WERI-Rb-1 (cell line): Measurements from ENCODE around the gene TF.

ENCODE experiments used
- DNase-seq: peaks from one replicate; pipeline ENCODE4 v3.0.0-alpha.2; 2020
- H3K27ac ChIP-seq: fragments of 250-450 bp; sonication (Bioruptor Pico); 2 replicates; pipeline ENCODE4 v1.5.1; 2020; ENCODE audit warnings: mild to moderate bottlenecking, moderate library complexity
- H3K27me3 ChIP-seq: fragments of 250-450 bp; sonication (Bioruptor Pico); 2 replicates; pipeline ENCODE4 v1.5.1; 2021; ENCODE audit warnings: mild to moderate bottlenecking, low read depth, moderate library complexity; ENCODE audit not compliant: insufficient read depth, severe bottlenecking
- H3K36me3 ChIP-seq: fragments of 250-450 bp; sonication (Bioruptor Pico); 2 replicates; pipeline ENCODE4 v1.5.1; 2020; ENCODE audit warnings: mild to moderate bottlenecking, moderate library complexity
- H3K4me3 ChIP-seq: 2 replicates; pipeline ENCODE4 v1.5.1; 2011; ENCODE audit warnings: low read depth, mild to moderate bottlenecking, control low read depth, low read length
- H3K9me3 ChIP-seq: fragments of 250-450 bp; sonication (Bioruptor Pico); 2 replicates; pipeline ENCODE4 v1.5.1; 2021; ENCODE audit warnings: mild to moderate bottlenecking, moderate library complexity; ENCODE audit not compliant: severe bottlenecking
- TF ChIP-seq, protein P1 (sequence below): IDR thresholded peaks from 2 replicates; pipeline ENCODE4 v1.5.1; 2011; ENCODE audit warnings: low read depth, mild to moderate bottlenecking, control low read depth, inconsistent platforms, low read length

Gene TF

DNA sequence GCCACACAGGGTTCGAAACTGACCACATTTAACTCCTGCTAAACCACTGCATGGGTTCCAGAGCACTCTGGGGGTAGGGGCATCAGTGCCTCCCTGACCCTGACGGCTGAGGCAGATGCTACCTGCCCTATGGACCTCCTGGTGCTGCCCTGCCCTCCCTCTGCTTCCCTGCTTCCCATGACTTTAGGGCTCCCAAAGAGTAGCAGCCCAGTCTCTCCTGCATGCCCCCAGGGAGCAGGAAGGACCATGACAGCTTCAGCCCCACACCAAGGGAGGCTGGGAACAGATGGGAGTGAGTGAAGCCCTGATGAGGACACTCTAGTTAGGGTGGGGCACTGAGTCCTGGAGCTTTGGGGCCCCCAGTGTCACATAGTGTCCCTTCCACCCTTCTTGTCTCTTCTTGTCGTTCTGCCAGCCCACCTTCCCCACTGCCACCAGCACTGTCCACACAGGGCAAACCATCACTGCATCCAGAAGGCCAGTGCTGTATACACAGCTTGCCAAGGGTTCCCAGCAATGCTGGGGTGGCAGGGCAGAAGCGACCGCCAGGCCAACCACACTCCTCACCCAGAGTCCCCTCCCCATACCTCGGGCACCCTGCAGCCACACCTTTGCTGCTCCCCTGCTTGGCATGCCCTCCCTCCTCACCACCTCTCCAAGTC is 90.4 kb downstream of the TF start:
- H3K9me3 ChIP-seq: no peaks in the 10 kb centered on the region
- no peak overlapping the region for H3K4me3 ChIP-seq
- H3K27ac ChIP-seq: no peak overlapping the region
- DNase-seq: no peak
- TF ChIP-seq, protein P1, sequence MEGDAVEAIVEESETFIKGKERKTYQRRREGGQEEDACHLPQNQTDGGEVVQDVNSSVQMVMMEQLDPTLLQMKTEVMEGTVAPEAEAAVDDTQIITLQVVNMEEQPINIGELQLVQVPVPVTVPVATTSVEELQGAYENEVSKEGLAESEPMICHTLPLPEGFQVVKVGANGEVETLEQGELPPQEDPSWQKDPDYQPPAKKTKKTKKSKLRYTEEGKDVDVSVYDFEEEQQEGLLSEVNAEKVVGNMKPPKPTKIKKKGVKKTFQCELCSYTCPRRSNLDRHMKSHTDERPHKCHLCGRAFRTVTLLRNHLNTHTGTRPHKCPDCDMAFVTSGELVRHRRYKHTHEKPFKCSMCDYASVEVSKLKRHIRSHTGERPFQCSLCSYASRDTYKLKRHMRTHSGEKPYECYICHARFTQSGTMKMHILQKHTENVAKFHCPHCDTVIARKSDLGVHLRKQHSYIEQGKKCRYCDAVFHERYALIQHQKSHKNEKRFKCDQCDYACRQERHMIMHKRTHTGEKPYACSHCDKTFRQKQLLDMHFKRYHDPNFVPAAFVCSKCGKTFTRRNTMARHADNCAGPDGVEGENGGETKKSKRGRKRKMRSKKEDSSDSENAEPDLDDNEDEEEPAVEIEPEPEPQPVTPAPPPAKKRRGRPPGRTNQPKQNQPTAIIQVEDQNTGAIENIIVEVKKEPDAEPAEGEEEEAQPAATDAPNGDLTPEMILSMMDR: no peak
- peaks cover 5% of the 10 kb centered on the region for H3K27me3 ChIP-seq
- H3K36me3 ChIP-seq: no peaks in the 10 kb centered on the region

DNA sequence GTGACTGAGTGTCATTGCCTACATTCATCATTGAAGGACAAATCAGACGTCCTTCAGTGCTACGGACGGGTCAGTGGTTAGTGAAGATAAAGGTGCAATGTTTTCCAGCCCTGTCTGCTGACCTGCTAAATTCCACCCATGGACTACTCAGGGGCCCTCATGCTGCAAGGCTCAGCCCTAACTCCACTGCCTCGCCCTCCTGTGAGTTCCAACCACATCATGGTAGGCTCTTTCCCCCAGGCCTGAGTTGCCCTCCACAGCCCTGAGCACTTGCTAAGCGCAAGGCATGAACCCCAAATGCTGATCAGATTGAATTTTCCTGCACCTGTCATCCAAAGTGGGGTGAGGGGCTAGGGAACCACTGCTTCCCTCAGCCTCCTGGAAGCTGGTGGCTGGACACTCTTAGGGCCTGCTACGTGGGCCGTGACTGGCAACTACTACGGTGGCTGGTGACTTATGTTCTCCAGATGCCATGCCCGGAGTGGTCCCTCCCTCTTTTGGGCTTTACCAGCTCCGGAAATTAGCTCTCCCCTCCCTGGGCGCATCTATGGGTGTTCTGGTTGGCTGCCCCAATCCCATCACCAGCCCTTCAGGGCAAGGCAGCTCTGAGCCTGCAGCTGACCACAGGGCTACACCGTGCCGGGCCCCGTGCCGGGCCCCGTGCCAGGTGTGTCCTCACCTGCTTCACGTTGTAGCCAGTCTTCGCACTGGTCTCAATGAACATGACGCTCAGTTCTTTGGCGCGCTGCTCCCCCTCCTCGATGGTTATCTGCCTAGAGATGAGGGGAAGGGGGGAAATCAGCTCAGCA is 91.5 kb downstream of the TF start:
- Histone ChIP-seq H3K9me3 (no peaks in the 10 kb centered on the region), H3K27me3 (peaks cover 14% of the 10 kb centered on the region), H3K4me3 (no peak overlapping the region), H3K36me3 (no peaks in the 10 kb centered on the region), H3K27ac (no peak overlapping the region)
- no peak for DNase-seq
- TF ChIP-seq, protein P1: no peak

DNA sequence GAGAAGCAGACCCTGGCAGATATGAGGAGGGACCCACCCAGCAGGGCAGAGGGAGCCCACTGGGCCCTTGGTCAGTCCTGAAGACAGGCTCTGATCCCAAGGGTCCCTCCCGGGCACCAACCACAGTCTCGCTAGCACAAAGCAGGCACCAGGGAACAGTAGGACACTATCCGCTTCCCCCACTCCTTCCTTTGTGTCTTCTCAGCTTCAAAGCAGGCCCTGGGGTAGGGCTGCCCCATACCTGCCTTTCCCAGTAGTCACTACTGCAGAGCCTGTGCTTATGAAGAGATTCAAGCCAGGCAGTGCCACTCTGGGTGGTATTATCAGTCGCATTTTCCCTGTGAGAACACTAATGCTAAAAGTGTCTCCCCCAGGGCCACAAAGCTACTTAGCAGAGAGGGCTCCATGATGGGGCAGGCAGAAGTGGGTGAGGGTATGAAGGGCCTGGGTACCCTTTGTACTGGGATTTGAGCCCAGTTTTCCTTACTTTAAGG is 92.2 kb downstream of the TF start:
- Histone ChIP-seq H3K4me3 (no peak overlapping the region), H3K27me3 (peaks cover 20% of the 10 kb centered on the region), H3K27ac (no peak overlapping the region), H3K36me3 (no peaks in the 10 kb centered on the region), H3K9me3 (no peaks in the 10 kb centered on the region)
- DNase-seq: no peak
- TF ChIP-seq, protein P1: no peak

DNA sequence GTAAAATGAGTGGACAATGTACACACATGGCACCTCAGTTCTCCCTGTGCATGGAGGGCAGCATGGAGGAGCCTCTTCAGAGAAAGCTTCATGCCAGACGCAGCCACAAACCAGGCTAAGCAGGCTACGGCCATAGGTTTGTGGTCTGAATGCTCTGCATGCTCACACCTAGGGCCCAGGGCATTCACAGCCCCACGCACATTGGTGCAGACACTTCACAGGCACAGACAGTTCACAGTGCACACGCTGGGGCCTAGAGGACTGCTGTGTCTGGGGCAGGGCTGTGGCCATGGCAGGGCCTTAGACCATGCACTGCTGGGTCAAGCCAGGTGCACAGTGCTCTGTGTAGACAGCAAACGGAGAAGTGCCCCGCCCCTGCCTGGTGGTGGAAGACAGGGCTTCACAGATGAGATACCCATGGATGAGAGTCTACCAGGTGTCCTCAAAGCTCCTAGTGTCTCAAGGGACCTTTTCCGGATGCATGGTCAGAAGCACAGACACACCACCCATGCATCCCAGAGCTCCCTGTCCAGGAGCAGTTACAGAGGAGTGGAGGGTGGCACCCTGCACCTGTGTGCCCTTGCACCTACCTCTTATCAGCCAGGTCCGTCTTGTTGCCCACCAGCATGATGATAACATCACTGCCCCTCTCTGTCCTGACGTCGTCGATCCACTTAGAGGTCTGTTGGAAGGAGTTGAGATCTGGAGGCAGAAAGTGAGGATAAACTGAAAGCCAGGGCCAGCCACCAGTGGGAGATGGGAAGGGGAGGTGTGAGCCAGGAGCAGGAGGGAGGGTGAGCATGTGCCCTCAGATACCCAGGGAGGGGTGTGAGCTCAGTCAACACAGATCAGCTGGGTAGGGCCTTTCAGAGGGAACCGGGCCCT is 93.0 kb downstream of the TF start:
- H3K4me3 ChIP-seq: no peak overlapping the region
- no peaks in the 10 kb centered on the region for H3K36me3 ChIP-seq
- DNase-seq: no peak
- H3K27me3 ChIP-seq: peaks cover 28% of the 10 kb centered on the region
- H3K27ac ChIP-seq: no peak overlapping the region
- H3K9me3 ChIP-seq: no peaks in the 10 kb centered on the region
- TF ChIP-seq, protein P1: no peak

DNA sequence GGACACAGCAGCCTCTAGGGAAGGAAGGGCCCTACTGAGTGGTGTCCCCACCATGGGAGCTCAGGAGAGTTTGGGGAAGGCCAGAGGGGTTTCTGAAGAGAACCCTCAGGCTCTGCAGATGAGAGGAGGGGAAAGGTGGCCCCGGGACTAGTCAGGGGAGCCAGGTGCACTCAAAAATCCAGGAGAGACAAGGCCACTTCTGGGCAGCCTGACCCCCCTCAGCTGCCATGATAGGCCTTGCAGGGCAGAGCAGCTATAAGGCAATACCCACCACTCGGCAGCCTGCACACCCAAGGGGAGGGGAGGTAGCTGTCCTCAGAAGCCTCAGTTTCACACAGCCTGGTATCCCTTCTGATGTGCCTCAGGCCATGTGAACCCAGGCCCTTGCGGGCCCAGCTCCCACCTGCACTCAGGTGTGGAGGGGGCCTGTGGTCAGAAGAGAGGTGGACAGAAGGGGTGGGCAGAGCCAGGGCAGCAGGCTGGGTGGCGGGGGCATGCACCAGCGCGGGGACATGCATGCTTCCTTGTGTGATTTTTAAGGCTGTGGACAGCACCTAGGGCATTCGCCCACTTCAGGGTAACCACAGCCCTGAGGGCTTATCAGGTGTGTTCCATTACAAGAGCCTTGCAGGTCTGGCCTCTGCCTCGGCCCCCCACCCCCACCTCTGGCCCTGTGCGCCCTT is 94.0 kb downstream of the TF start:
- DNase-seq: no peak
- Histone ChIP-seq H3K27me3 (peaks cover 35% of the 10 kb centered on the region), H3K9me3 (no peaks in the 10 kb centered on the region), H3K4me3 (no peak overlapping the region), H3K27ac (no peak overlapping the region), H3K36me3 (no peaks in the 10 kb centered on the region)
- TF ChIP-seq, protein P1: no peak
